H1 (cell line): ENCODE results near the gene ATP13A3. TPM values are rescaled to one million over a fixed set of nuclear protein-coding genes. Genes with fewer than 3 reads are reported as not detected.

ENCODE experiments used
- CTCF ChIA-PET: fragments of 300-600 bp; sonication (Branson Sonifier 250); formaldehyde crosslinking; loops from one replicate; lab custom pipeline; 2021; ENCODE audit not compliant: partially characterized antibody; lab: Charles Lee
- POLR2A ChIA-PET: fragments of 300-600 bp; sonication (Branson Sonifier 250); formaldehyde crosslinking; loops from one replicate; lab custom pipeline; 2021; ENCODE audit warnings: inconsistent platforms; ENCODE audit not compliant: partially characterized antibody; lab: Charles Lee
- DNase-seq, 2 experiments: peaks; one replicate each; pipeline versions ENCODE4 v3.0.0 to v3.0.0-alpha.2; 2010 to 2022; ENCODE audit warnings: low spot score in 2 of 2, low read depth in 1 of 2, mixed read lengths in 1 of 2
- FAIRE-seq: peaks from 2 replicates; lab custom pipeline; 2011; peaks lifted over from hg19 to GRCh38; lab: Jason Lieb, UNC
- H2AFZ ChIP-seq: 2 replicates; pipeline ENCODE4 v1.8.1; 2012; ENCODE audit warnings: low read length, inconsistent platforms
- H2AK5ac ChIP-seq: 2 replicates; pipeline ENCODE4 v1.6.1; 2013; ENCODE audit warnings: low read depth, low read length
- H2BK120ac ChIP-seq: replicated peaks from 2 replicates; pipeline ENCODE3; 2013; ENCODE audit warnings: low read depth, low read length, inconsistent platforms
- H2BK12ac ChIP-seq: 2 replicates; pipeline ENCODE4 v1.6.1; 2013; ENCODE audit warnings: low read depth, low read length
- H2BK15ac ChIP-seq: 2 replicates; pipeline ENCODE4 v1.6.1; 2013; ENCODE audit warnings: low read length
- H2BK20ac ChIP-seq: 2 replicates; pipeline ENCODE4 v1.6.1; 2013; ENCODE audit warnings: low read length
- H2BK5ac ChIP-seq: 2 replicates; pipeline ENCODE4 v1.6.1; 2013; ENCODE audit warnings: low read depth, low read length
- H3K14ac ChIP-seq: 2 replicates; pipeline ENCODE4 v1.6.1; 2013; ENCODE audit warnings: inconsistent platforms; ENCODE audit not compliant: insufficient read length
- H3K18ac ChIP-seq: 2 replicates; pipeline ENCODE4 v1.6.1; 2013; ENCODE audit warnings: low read length; ENCODE audit errors: extremely low read depth
- H3K23ac ChIP-seq: 2 replicates; pipeline ENCODE4 v1.6.1; 2013; ENCODE audit warnings: inconsistent platforms; ENCODE audit not compliant: insufficient read length
- H3K23me2 ChIP-seq: 2 replicates; pipeline ENCODE4 v1.6.1; 2013; ENCODE audit warnings: low read depth, low read length
- H3K27ac ChIP-seq: 2 replicates; pipeline ENCODE4 v1.6.1; 2011; ENCODE audit warnings: low read depth, low read length, inconsistent platforms
- H3K27me3 ChIP-seq, 4 experiments: replicated peaks in 1 of 4; 1 replicate in 1 of 4; 2 replicates in 3 of 4; pipeline versions ENCODE4 v1.6.1 to v1.8.1; 2011 to 2013; ENCODE audit warnings: low read length in 3 of 4, mild to moderate bottlenecking in 3 of 4, inconsistent platforms in 2 of 4, mixed read lengths in 2 of 4, moderate library complexity in 1 of 4; ENCODE audit not compliant: control insufficient read depth in 3 of 4, insufficient read depth in 3 of 4; ENCODE audit errors: extremely low read depth in 1 of 4
- H3K36me3 ChIP-seq, 4 experiments: 2 replicates each; pipeline versions ENCODE4 v1.6.1 to v1.8.1; 2011 to 2013; ENCODE audit warnings: mild to moderate bottlenecking in 4 of 4, low read length in 3 of 4, moderate library complexity in 2 of 4, control low read depth in 1 of 4, inconsistent platforms in 1 of 4; ENCODE audit not compliant: insufficient read depth in 4 of 4, control insufficient read depth in 2 of 4
- H3K4ac ChIP-seq: replicated peaks from 2 replicates; pipeline ENCODE3; 2013; ENCODE audit warnings: low read length, low read depth, mixed read lengths, inconsistent platforms; ENCODE audit not compliant: insufficient read length
- H3K4me1 ChIP-seq, 4 experiments: replicated peaks in 1 of 4; 1 replicate in 1 of 4; 2 replicates in 3 of 4; pipeline versions ENCODE4 v1.6.1 to v1.8.1; 2011 to 2013; ENCODE audit warnings: low read length in 3 of 4, inconsistent platforms in 2 of 4, mixed read lengths in 1 of 4; ENCODE audit not compliant: insufficient read depth in 4 of 4, control insufficient read depth in 3 of 4
- H3K4me2 ChIP-seq, 2 experiments: 2 replicates each; pipeline versions ENCODE4 v1.6.1 to v1.8.1; 2011 to 2013; ENCODE audit warnings: low read depth in 2 of 2, low read length in 2 of 2, control low read depth in 1 of 2, inconsistent platforms in 1 of 2, mild to moderate bottlenecking in 1 of 2; ENCODE audit not compliant: insufficient read depth in 1 of 2
- H3K4me3 ChIP-seq, 4 experiments: fragments of 200-600, 300-600 bp in 1 of 4; sonication (generic), shearing (Covaris generic), sonication (Bioruptor Twin) in 1 of 4; 2 replicates each; pipeline versions ENCODE4 v1.5.1 to v1.8.1; 2011 to 2016; ENCODE audit warnings: low read length in 4 of 4, low read depth in 3 of 4, control low read depth in 2 of 4, inconsistent platforms in 2 of 4, mild to moderate bottlenecking in 2 of 4, mixed read lengths in 1 of 4, moderate library complexity in 1 of 4; ENCODE audit not compliant: insufficient read depth in 2 of 4; ENCODE audit errors: extremely low read depth in 1 of 4
- H3K56ac ChIP-seq: replicated peaks from 2 replicates; pipeline ENCODE3; 2013; ENCODE audit warnings: low read depth, mild to moderate bottlenecking, mixed read lengths, low read length, inconsistent platforms; ENCODE audit not compliant: insufficient read length
- H3K79me1 ChIP-seq: 2 replicates; pipeline ENCODE4 v1.6.1; 2013; ENCODE audit warnings: low read depth, low read length, control low read depth
- H3K79me2 ChIP-seq, 2 experiments: 2 replicates each; pipeline versions ENCODE4 v1.6.1 to v1.8.1; 2012 to 2013; ENCODE audit warnings: low read length in 2 of 2, mild to moderate bottlenecking in 2 of 2, inconsistent platforms in 1 of 2; ENCODE audit not compliant: insufficient read depth in 2 of 2, control insufficient read depth in 1 of 2
- H3K9ac ChIP-seq, 4 experiments: replicated peaks in 1 of 4; 1 replicate in 1 of 4; 2 replicates in 3 of 4; pipeline versions ENCODE4 v1.6.1 to v1.8.1; 2011 to 2013; ENCODE audit warnings: low read depth in 3 of 4, low read length in 3 of 4, control low read depth in 2 of 4, mild to moderate bottlenecking in 2 of 4, moderate library complexity in 2 of 4, inconsistent platforms in 1 of 4; ENCODE audit errors: extremely low read depth in 1 of 4
- H3K9me3 ChIP-seq, 2 experiments: 2 replicates each; pipeline versions ENCODE4 v1.6.1 to v1.8.1; 2012 to 2013; ENCODE audit warnings: mild to moderate bottlenecking in 2 of 2, moderate library complexity in 2 of 2, control low read depth in 1 of 2, inconsistent platforms in 1 of 2, low read depth in 1 of 2, low read length in 1 of 2, mixed read lengths in 1 of 2; ENCODE audit not compliant: insufficient read depth in 2 of 2
- H4K20me1 ChIP-seq, 2 experiments: replicated peaks in 1 of 2; 2 replicates each; pipeline versions ENCODE3 to v1.8.1; 2011 to 2013; ENCODE audit warnings: inconsistent platforms in 2 of 2, low read length in 2 of 2, mild to moderate bottlenecking in 1 of 2; ENCODE audit not compliant: insufficient read depth in 2 of 2, control insufficient read depth in 1 of 2
- H4K5ac ChIP-seq: 2 replicates; pipeline ENCODE4 v1.6.1; 2013; ENCODE audit warnings: low read length, low read depth, mixed read lengths, inconsistent platforms; ENCODE audit not compliant: insufficient read length
- H4K8ac ChIP-seq: 2 replicates; pipeline ENCODE4 v1.8.0; 2013; ENCODE audit warnings: mild to moderate bottlenecking, moderate library complexity, low read length, inconsistent platforms; ENCODE audit not compliant: insufficient read depth; ENCODE audit errors: extremely low read depth
- H4K91ac ChIP-seq: replicated peaks from 2 replicates; pipeline ENCODE3; 2013; ENCODE audit warnings: low read length, mixed read lengths, inconsistent platforms; ENCODE audit not compliant: insufficient read length
- BCL11A ChIP-seq, 2 experiments: IDR thresholded peaks; one replicate each; pipeline ENCODE4 v1.6.1; 2011; ENCODE audit warnings: low read depth in 2 of 2, low read length in 2 of 2, mild to moderate bottlenecking in 2 of 2
- CTBP2 ChIP-seq: IDR thresholded peaks from 2 replicates; pipeline ENCODE4 v1.7.0; 2011; ENCODE audit warnings: borderline replicate concordance, mild to moderate bottlenecking, moderate library complexity, mixed read lengths, low read length; ENCODE audit not compliant: insufficient read depth, insufficient read length
- CTCF ChIP-seq, 3 experiments: IDR thresholded peaks; 1 replicate in 2 of 3; 2 replicates in 1 of 3; pipeline versions ENCODE4 v1.5.1 to v1.6.1; 2011; ENCODE audit warnings: low read length in 3 of 3, mild to moderate bottlenecking in 3 of 3, inconsistent platforms in 2 of 3, low read depth in 1 of 3, moderate library complexity in 1 of 3; ENCODE audit not compliant: insufficient read depth in 1 of 3; ENCODE audit errors: control extremely low read depth in 1 of 3
- NANOG ChIP-seq: IDR thresholded peaks from 2 replicates; pipeline ENCODE4 v1.6.1; 2011; ENCODE audit warnings: low read length, low read depth, mild to moderate bottlenecking, inconsistent platforms; ENCODE audit not compliant: insufficient read depth, poor library complexity, severe bottlenecking
- NRF1 ChIP-seq: IDR thresholded peaks from 2 replicates; pipeline ENCODE4 v1.6.1; 2011; ENCODE audit warnings: mild to moderate bottlenecking, low read depth, low read length, improper control_type of control experiment
- RNF2 ChIP-seq: fragments of 200-900, 300-1000 bp; sonication (generic); IDR thresholded peaks from 2 replicates; pipeline ENCODE4 v1.7.1; 2016; ENCODE audit warnings: borderline replicate concordance, low read depth, mild to moderate bottlenecking, antibody characterized with exemption, low read length; ENCODE audit not compliant: poor library complexity, severe bottlenecking; ENCODE audit errors: missing control alignments
- TBP ChIP-seq: IDR thresholded peaks from 2 replicates; pipeline ENCODE4 v1.6.1; 2011; ENCODE audit warnings: low read depth, low read length, improper control_type of control experiment
- TCF12 ChIP-seq: IDR thresholded peaks from 2 replicates; pipeline ENCODE4 v1.6.1; 2011; ENCODE audit warnings: low read depth, mild to moderate bottlenecking, low read length
- WGBS, 2 experiments: shearing (Covaris generic) in 1 of 2; methylation state at CpG; one replicate each; pipeline versions ENCODE4 v1.1.6 to v1.1.7; 2013 to 2015; ENCODE audit warnings: low lambda C conversion rate in 2 of 2, mixed read lengths in 2 of 2, inconsistent platforms in 1 of 2, low coverage in 1 of 2, missing lambda C conversion rate in 1 of 2; ENCODE audit not compliant: insufficient replicate concordance in 2 of 2, insufficient coverage in 1 of 2, insufficient read length in 1 of 2; ENCODE audit errors: extremely low coverage in 1 of 2, missing lambda C conversion rate in 1 of 2; 5-methylcytosine and 5-hydroxymethylcytosine counted together
- polyA plus RNA-seq, 7 experiments: library from polyadenylated mRNA; depleted of rRNA in 3 of 7; stranded (reverse) in 5 of 7; unstranded in 2 of 7; fragments of >200 nt in 5 of 7; fragments of 200-250 nt in 2 of 7; gene quantifications; 1 replicate in 5 of 7; 2 replicates in 1 of 7; 4 replicates in 1 of 7; pipeline versions ENCODE4 v1.2.1 to v1.2.3, GENCODE V29; 2011 to 2013; ENCODE audit warnings: missing spikeins in 2 of 7, mixed read lengths in 2 of 7
- total RNA-seq: library from RNA; stranded (reverse); fragmentation: NEBNext Ultra II Directional; extraction: Animal tissue kit (Norgen Biotek cat#: 25700); gene quantifications from 2 replicates; pipeline ENCODE4 v1.2.1, GENCODE V29; 2021
- TF ChIP-seq, protein P1 (sequence below): IDR thresholded peaks from 2 replicates; pipeline ENCODE4 v1.6.1; 2011; ENCODE audit warnings: low read length, improper control_type of control experiment

Gene ATP13A3
- total and polyA plus RNA-seq, 2 of the 8 experiments (the other 6 are each of a cell fraction or from before 2014, with no cell fraction given): 18.6 to 92.2 TPM

- no peak overlapping the region for H4K8ac ChIP-seq
- no peaks in the 10 kb centered on the region for H3K36me3 ChIP-seq
- no peak overlapping the region for H3K4me3 ChIP-seq
- no peak overlapping the region for H3K23ac ChIP-seq
- CTCF ChIA-PET: interaction anchor here (1.2 to 18.9 kb wide), 2 partner anchors 18 to 36 kb away, joined by 4 to 344 read pairs; no protein-coding TSS in a partner anchor
- H3K27me3 ChIP-seq: peaks cover 0 to 2% (median 0%) of the 10 kb centered on the region in 4 experiments; a peak in 1 of 7 replicates
- H3K56ac ChIP-seq: no peak overlapping the region
- 90% methylated on average over 11 of the region's 11 CpGs; no CpG with 5 or more reads in 1 of the 2 experiments for whole genome bisulfite sequencing, 2 experiments
- no peak overlapping the region for H2BK20ac ChIP-seq
- H3K27ac ChIP-seq: no peak overlapping the region
- H4K91ac ChIP-seq: no peak overlapping the region
- H2BK12ac ChIP-seq: no peak overlapping the region
- no peak for FAIRE-seq
- H3K4me2 ChIP-seq: no peak overlapping the region
- no peaks in the 10 kb centered on the region for H3K79me2 ChIP-seq
- H3K4ac ChIP-seq: no peak overlapping the region
- H4K5ac ChIP-seq: no peak overlapping the region
- DNase-seq: no peak
- H3K18ac ChIP-seq: no peak overlapping the region
- POLR2A ChIA-PET: interaction anchor here (0.9 kb wide), 1 partner anchor 9 kb away, joined by 3 read pairs; no protein-coding TSS in a partner anchor
- H2BK120ac ChIP-seq: no peak overlapping the region
- H3K9ac ChIP-seq: no peak overlapping the region
- no peak overlapping the region for H2BK5ac ChIP-seq
- no peak overlapping the region for H3K14ac ChIP-seq
- no peak overlapping the region for H2BK15ac ChIP-seq
- H3K9me3 ChIP-seq: no peaks in the 10 kb centered on the region; a peak in 1 of 4 replicates
- H3K79me1 ChIP-seq: no peaks in the 10 kb centered on the region
- no peak overlapping the region for H2AK5ac ChIP-seq
- peaks cover 2% of the 10 kb centered on the region; the same call in 1 of the 2 replicates for H3K23me2 ChIP-seq
- H3K4me1 ChIP-seq: no peaks in the 10 kb centered on the region
- H2AFZ ChIP-seq: no peak overlapping the region
- H4K20me1 ChIP-seq: peaks cover 0 to 2% of the 10 kb centered on the region in 2 experiments
- TF ChIP-seq, protein P1, sequence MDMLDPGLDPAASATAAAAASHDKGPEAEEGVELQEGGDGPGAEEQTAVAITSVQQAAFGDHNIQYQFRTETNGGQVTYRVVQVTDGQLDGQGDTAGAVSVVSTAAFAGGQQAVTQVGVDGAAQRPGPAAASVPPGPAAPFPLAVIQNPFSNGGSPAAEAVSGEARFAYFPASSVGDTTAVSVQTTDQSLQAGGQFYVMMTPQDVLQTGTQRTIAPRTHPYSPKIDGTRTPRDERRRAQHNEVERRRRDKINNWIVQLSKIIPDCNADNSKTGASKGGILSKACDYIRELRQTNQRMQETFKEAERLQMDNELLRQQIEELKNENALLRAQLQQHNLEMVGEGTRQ: no peak
- TF ChIP-seq CTBP2 (no peak), BCL11A (IDR thresholded peaks at IDR 0.05; ENCODE audit: low read depth in 2 of 2, low read length in 2 of 2) (no peak), NRF1 (no peak), RNF2 (no peak), CTCF (IDR thresholded peaks at IDR 0.05; ENCODE audit: control extremely low read depth in 1 of 3, insufficient read depth in 1 of 3, low read depth in 1 of 3, low read length in 3 of 3) (no peak), TBP (no peak), NANOG (no peak), TCF12 (no peak)
Measured at GRCh38 chr3:194357681-194358080, 129.1 kb downstream of the ATP13A3 start.
